H1 (cell line): ENCODE results near the gene SLC26A6. TPM values are rescaled to one million over a fixed set of nuclear protein-coding genes. Genes with fewer than 3 reads are reported as not detected.
A peak's percentile ranks its signal among the peaks of the same experiment; 100 is the strongest.

Experiments used
- CEBPB ChIP-seq: IDR thresholded peaks from 2 replicates; pipeline ENCODE4 v1.6.1; 2012; ENCODE audit warnings: low read depth, low read length
- CTBP2 ChIP-seq: IDR thresholded peaks from 2 replicates; pipeline ENCODE4 v1.7.0; 2011; ENCODE audit warnings: borderline replicate concordance, mild to moderate bottlenecking, moderate library complexity, mixed read lengths, low read length; ENCODE audit not compliant: insufficient read depth, insufficient read length
- CTCF ChIP-seq, 3 experiments: IDR thresholded peaks; 1 replicate in 2 of 3; 2 replicates in 1 of 3; pipeline versions ENCODE4 v1.5.1 to v1.6.1; 2011; ENCODE audit warnings: low read length in 3 of 3, mild to moderate bottlenecking in 3 of 3, inconsistent platforms in 2 of 3, low read depth in 1 of 3, moderate library complexity in 1 of 3; ENCODE audit not compliant: insufficient read depth in 1 of 3; ENCODE audit errors: control extremely low read depth in 1 of 3
- E2F6 ChIP-seq: IDR thresholded peaks from 2 replicates; pipeline ENCODE4 v1.6.1; 2012; ENCODE audit warnings: inconsistent platforms
- EGR1 ChIP-seq: IDR thresholded peaks from 2 replicates; pipeline ENCODE4 v1.6.1; 2011; ENCODE audit warnings: low read depth, low read length, borderline replicate concordance
- GABPA ChIP-seq: IDR thresholded peaks from 2 replicates; pipeline ENCODE4 v1.6.1; 2011; ENCODE audit warnings: mild to moderate bottlenecking, low read length, moderate library complexity, borderline replicate concordance; ENCODE audit not compliant: insufficient read depth
- GTF2F1 ChIP-seq: IDR thresholded peaks from 2 replicates; pipeline ENCODE4 v1.6.1; 2012; ENCODE audit warnings: low read depth, low read length, improper control_type of control experiment, borderline replicate concordance
- MAFK ChIP-seq: IDR thresholded peaks from 2 replicates; pipeline ENCODE4 v1.6.1; 2012; ENCODE audit warnings: low read depth, mild to moderate bottlenecking, improper control_type of control experiment, low read length
- POU5F1 ChIP-seq: IDR thresholded peaks from 2 replicates; pipeline ENCODE4 v1.6.1; 2011; ENCODE audit warnings: low read depth, mild to moderate bottlenecking, low read length, moderate library complexity
- RXRA ChIP-seq: IDR thresholded peaks from 2 replicates; pipeline ENCODE4 v1.6.1; 2011; ENCODE audit warnings: low read depth, mild to moderate bottlenecking, low read length, moderate library complexity; ENCODE audit not compliant: insufficient read depth
- SIN3A ChIP-seq, 2 experiments: IDR thresholded peaks in 1 of 2; conservative IDR thresholded peaks in 1 of 2; 2 replicates each; pipeline ENCODE4 v1.6.1; 2011 to 2012; ENCODE audit warnings: low read length in 2 of 2, improper control_type of control experiment in 1 of 2, low read depth in 1 of 2, mild to moderate bottlenecking in 1 of 2
- SIRT6 ChIP-seq: IDR thresholded peaks from one replicate; pipeline ENCODE4 v1.7.1; 2012; ENCODE audit warnings: low read length, inconsistent platforms
- SP2 ChIP-seq: IDR thresholded peaks from 2 replicates; pipeline ENCODE4 v1.6.1; 2012; ENCODE audit warnings: mild to moderate bottlenecking, low read length, inconsistent platforms
- SP4 ChIP-seq: IDR thresholded peaks from 2 replicates; pipeline ENCODE4 v1.6.1; 2012; ENCODE audit warnings: low read length, inconsistent platforms
- SRF ChIP-seq: IDR thresholded peaks from 2 replicates; pipeline ENCODE4 v1.6.1; 2011; ENCODE audit warnings: mild to moderate bottlenecking, low read depth, low read length, moderate library complexity
- SUZ12 ChIP-seq: fragments of 200-600 bp; sonication (generic); IDR thresholded peaks from 2 replicates; pipeline ENCODE4 v1.6.1; 2012; ENCODE audit warnings: mild to moderate bottlenecking, inconsistent platforms, low read length, moderate library complexity, mixed read lengths
- TAF7 ChIP-seq: optimal IDR thresholded peaks from 2 replicates; pipeline ENCODE3; 2011; ENCODE audit warnings: low read depth, mild to moderate bottlenecking, inconsistent platforms, low read length, moderate library complexity, borderline replicate concordance
- TCF12 ChIP-seq: IDR thresholded peaks from 2 replicates; pipeline ENCODE4 v1.6.1; 2011; ENCODE audit warnings: low read depth, mild to moderate bottlenecking, low read length
- YY1 ChIP-seq: IDR thresholded peaks from 2 replicates; pipeline ENCODE4 v1.6.1; 2011; ENCODE audit warnings: low read depth, mild to moderate bottlenecking, low read length
- polyA plus RNA-seq, 7 experiments: library from polyadenylated mRNA; depleted of rRNA in 3 of 7; stranded (reverse) in 5 of 7; unstranded in 2 of 7; fragments of >200 nt in 5 of 7; fragments of 200-250 nt in 2 of 7; gene quantifications; 1 replicate in 5 of 7; 2 replicates in 1 of 7; 4 replicates in 1 of 7; pipeline versions ENCODE4 v1.2.1 to v1.2.3, GENCODE V29; 2011 to 2013; ENCODE audit warnings: missing spikeins in 2 of 7, mixed read lengths in 2 of 7
- total RNA-seq: library from RNA; stranded (reverse); fragmentation: NEBNext Ultra II Directional; extraction: Animal tissue kit (Norgen Biotek cat#: 25700); gene quantifications from 2 replicates; pipeline ENCODE4 v1.2.1, GENCODE V29; 2021

The SLC26A6 gene
- total and polyA plus RNA-seq, 2 of the 8 experiments (the other 6 are each of a cell fraction or from before 2014, with no cell fraction given) = 50.4 to 58.0 TPM

- TF ChIP-seq CTBP2 (no peak), SRF (no peak), CEBPB (peak; percentile 82), SP4 (no peak), YY1 (no peak), TCF12 (no peak), SP2 (no peak), SUZ12 (no peak), POU5F1 (no peak), GABPA (0 out of 2 replicates have a peak, but pooled peaks have one; percentile 36), MAFK (no peak), SIRT6 (no peak), RXRA (no peak), SIN3A (conservative IDR thresholded peaks at IDR 0.05 in 1 of 2, IDR thresholded peaks at IDR 0.05 in 1 of 2; ENCODE audit: low read depth in 1 of 2, low read length in 2 of 2) (peak; percentile 24 to 72; a peak in 1 of 4 replicates), EGR1 (peak; percentile 62; the same call in 1 of the 2 replicates), GTF2F1 (no peak), CTCF (IDR thresholded peaks at IDR 0.05; ENCODE audit: control extremely low read depth in 1 of 3, insufficient read depth in 1 of 3, low read depth in 1 of 3, low read length in 3 of 3) (peak in 2 of 3 experiments; percentile 67 to 74; a peak in 3 of 4 replicates), TAF7 (no peak), E2F6 (peak; percentile 92)
- TF ChIP-seq, all 59 proteins: peak for 19
Observed at GRCh38 chr3:48656061-48656840, 21.0 kb upstream of the SLC26A6 start (continued).
